ENCODE results near the gene RNF5. TPM values are rescaled to one million over a fixed set of nuclear protein-coding genes. Genes with fewer than 3 reads are reported as not detected.
A peak's percentile ranks its signal among the peaks of the same experiment; 100 is the strongest.
"Not testable (repeated sequence)": the region's sequence is repeated elsewhere in the genome, so short reads cannot be mapped to it uniquely, and the experiment has no call there.

The RNF5 gene
- total RNA-seq, 2 donors from 2014 or later = 43.2 to 46.7 TPM

GRCh38 chr6:32195902-32196681 is 17.9 kb downstream of the RNF5 start:
- intact Hi-C loops (cut with DNase I) = no loop called here
- peak; percentile 97 for DNase-seq (ENCODE audit: low spot score)

DNA sequence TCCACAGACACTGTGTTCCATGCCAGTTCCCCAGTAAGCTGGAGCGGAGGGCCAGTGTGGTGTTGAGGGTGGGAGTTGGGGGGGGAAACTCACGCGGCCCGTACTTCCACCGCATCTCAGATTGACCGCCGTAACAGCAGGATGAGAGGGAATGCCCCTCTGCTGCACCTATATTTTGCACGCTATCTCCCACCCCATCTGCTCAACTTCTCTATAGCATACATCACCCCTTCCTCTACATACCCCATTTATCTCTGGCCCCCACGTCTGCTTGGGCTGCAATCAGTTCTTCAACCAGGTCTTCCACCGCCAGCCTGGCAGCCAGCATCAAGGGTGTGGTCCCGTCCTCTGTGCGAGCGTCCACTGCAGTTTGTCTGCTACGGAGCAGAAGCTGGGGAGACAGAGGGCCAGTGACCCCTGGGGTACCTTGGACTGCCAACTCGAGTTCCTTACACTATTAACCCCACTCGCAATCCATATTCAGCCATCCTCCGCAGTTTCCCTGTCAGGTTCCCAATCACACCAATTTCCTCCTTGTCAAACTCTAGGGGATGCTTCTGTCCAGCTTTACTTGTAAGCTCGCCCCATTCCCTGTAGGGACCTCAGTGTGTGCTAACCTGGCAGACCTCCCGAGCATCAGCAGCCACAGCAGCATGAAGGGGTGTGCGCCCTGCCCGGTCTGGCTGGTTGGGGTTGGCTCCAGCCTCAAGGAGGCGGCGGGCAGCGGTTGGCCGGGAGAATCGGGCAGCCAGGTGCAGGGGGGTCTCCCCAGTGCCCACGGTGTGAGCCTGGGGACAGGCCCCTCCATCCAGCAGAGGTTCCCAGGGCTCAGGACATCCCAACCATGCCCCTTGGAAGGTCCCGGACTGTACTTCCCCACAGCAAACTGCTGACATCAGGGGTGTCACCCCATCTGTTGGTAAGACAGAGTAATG is 18.7 kb downstream of the RNF5 start:
- peak; percentile 86 for DNase-seq (ENCODE audit: low spot score)
- intact Hi-C loops (cut with DNase I) = no loop called here

DNA sequence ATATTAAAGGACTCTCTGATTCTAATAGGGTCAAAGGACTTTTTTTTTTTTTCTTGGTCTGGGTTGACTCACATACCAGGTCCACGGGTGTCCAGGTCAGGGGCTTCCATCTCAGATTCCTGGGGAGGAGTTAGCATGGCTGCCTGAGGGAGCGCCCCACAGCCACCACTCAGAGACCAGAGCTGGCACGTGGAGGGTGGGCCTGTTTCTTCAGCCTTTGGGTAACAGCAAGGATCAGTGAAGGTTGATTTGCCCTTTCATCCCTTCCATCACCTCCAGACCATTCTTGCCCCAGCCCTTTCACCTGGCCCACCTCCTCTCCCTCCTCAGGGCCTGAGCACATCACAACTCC is 20.1 kb downstream of the RNF5 start:
- DNase-seq (ENCODE audit: low spot score) = peak; percentile 41
- intact Hi-C loops (cut with DNase I) = no loop called here

DNA sequence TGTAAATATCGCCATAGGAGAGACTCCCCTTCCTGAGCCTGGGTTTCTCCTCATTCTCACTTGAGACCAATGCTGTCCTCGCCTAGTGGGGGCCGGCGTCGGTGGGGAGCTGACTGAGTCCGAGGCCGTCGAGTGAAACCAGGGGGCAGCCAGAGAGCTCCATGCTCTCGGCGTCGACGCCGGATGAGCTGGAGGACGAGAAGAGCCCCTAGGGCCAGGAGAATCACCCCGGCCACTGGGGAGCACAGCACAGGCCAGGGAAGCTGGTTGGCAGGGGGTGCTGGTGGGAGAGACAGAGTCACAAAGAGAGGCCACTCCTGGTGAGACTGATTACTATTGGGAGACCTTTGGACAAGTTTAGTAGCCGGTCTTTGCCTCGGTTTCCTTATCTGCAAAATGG is 20.7 kb downstream of the RNF5 start:
- DNase-seq (ENCODE audit: low spot score) = peak; percentile 68
- intact Hi-C loops (cut with DNase I) = no loop called here

- peak; percentile 61 for DNase-seq (ENCODE audit: low spot score)
- intact Hi-C loops (cut with DNase I) = no loop called here
Observed at GRCh38 chr6:32200711-32201475, 22.7 kb downstream of the RNF5 start.

- peak; percentile 78 for DNase-seq (ENCODE audit: low spot score)
- intact Hi-C loops (cut with DNase I) = no loop called here
Observed at GRCh38 chr6:32202186-32202585, 24.0 kb downstream of the RNF5 start.

GRCh38 chr6:32203426-32204267 is 25.4 kb downstream of the RNF5 start:
- DNase-seq (ENCODE audit: low spot score) = peak; percentile 65
- intact Hi-C loops (cut with DNase I) = no loop called here

DNA sequence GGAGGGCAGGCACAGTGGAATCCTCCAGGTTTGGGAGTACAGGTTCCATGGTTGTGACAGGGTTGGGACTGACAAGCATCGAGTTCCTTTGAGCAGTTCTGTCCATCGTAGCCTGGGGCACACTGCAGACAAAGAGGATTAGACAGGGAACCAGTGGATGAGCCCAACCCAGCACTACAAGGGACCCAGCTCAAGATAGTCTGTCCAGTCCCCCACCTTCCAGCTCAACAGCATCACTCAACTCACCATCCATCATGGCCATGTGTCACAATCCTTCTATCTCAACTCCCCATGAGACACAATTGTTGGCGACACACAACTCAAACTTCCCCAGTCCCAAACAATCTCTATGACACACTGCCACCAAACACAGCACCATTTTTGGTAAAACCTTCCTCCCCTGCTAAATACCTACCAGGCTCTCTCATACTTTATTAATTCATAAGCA is 26.1 kb downstream of the RNF5 start:
- no peak for DNase-seq (ENCODE audit: low spot score)
- intact Hi-C loops (cut with DNase I) = no loop called here

DNA sequence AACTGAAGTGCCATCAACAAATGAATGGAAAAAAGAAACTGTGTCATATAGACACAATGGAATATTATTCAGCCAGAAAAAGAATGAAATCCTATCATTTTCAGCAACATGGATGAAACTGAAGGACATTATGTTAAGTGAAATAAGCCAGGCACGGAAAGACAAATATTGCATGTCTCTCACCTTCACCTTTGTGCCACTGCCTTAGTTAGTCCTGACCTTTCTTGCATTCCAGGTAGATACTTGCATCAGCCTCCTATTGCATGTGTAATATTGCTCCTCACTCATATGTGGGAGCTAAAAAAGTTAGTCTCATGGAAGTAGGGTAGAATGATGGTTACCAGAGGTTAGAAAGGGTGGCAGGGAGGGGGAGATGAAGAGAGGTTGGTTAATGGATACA is 30.8 kb downstream of the RNF5 start:
- intact Hi-C loops (cut with DNase I) = no loop called here
- no peak for DNase-seq (ENCODE audit: low spot score)

GRCh38 chr6:32210191-32210601 is 32.0 kb downstream of the RNF5 start:
- peak; percentile 70 for DNase-seq (ENCODE audit: low spot score)
- intact Hi-C loops (cut with DNase I) = no loop called here

DNA sequence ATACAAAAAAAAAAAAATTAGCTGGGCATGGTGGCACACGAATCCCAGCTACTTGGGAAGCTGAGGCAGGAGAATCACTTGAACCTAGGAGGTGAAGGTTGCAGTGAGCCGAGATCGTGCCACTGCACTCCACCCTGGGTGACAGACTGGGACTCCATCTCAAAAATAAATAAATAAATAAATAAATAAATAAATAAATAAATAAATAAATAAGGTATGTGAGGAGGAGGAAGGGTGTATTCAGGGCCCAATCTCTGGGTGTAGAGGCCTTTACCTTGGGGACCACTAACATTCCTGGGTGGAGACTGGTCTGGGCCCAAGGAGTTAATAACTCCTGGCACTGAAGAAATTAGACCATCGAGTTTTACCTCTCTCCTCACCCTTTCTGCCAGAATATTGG is 33.2 kb downstream of the RNF5 start:
- DNase-seq (ENCODE audit: low spot score); intact Hi-C loops (cut with DNase I): not testable (repeated sequence)

- peak; percentile 67 for DNase-seq (ENCODE audit: low spot score)
- intact Hi-C loops (cut with DNase I) = no loop called here
Observed at GRCh38 chr6:32212076-32212760, 34.0 kb downstream of the RNF5 start.

GRCh38 chr6:32213649-32214048 is 35.4 kb downstream of the RNF5 start:
- intact Hi-C loops (cut with DNase I) = no loop called here
- peak; percentile 70 for DNase-seq (ENCODE audit: low spot score)

- intact Hi-C loops (cut with DNase I) = no loop called here
- DNase-seq (ENCODE audit: low spot score) = no peak
Observed at GRCh38 chr6:32214126-32214525, 35.9 kb downstream of the RNF5 start.

GRCh38 chr6:32215617-32216016 is 37.4 kb downstream of the RNF5 start:
- intact Hi-C loops (cut with DNase I) = no loop called here
- no peak for DNase-seq (ENCODE audit: low spot score)

- intact Hi-C loops (cut with DNase I) = no loop called here
- DNase-seq (ENCODE audit: low spot score) = no peak
Observed at GRCh38 chr6:32216285-32216684, 38.1 kb downstream of the RNF5 start.

- intact Hi-C loops (cut with DNase I) = no loop called here
- DNase-seq (ENCODE audit: low spot score) = peak; percentile 66
Observed at GRCh38 chr6:32216998-32217397, 38.8 kb downstream of the RNF5 start.

DNA sequence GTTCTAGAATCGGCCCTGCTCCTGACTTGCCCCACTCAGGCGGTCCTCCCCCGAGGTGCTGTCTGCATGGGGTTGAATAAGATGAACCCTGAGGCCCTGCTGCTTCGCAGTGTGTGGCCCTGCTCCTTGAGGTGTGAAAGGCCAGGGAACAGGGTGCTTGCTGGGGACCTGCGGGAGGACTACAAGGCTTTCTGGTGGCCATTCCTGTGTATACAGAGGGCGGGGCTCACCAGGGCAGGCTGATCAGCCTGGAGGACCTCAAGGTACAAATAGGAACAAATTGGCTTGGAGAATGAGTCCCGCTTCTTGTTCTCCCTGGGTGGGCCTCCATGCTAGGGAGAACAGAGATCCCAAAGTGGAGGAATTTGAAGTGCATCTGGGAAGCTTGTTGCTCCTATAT is 40.0 kb downstream of the RNF5 start:
- intact Hi-C loops (cut with DNase I) = no loop called here
- DNase-seq (ENCODE audit: low spot score) = no peak
